NOMO-1 treated with DMSO at 0.1 percent for 48 hours (cell line): ENCODE measurements around the gene RETREG1.
"Not testable (repeated sequence)": the region's sequence is repeated elsewhere in the genome, so short reads cannot be mapped to it uniquely, and the experiment has no call there.

Experiments used
- DNase-seq: peaks from one replicate; lab custom pipeline; 2025; ENCODE audit not compliant: unreplicated experiment; lab: John Stamatoyannopoulos, UW

Gene RETREG1

GRCh38 chr5:16461026-16461425, 155.8 kb downstream of the RETREG1 start:
- no peak for DNase-seq

DNA sequence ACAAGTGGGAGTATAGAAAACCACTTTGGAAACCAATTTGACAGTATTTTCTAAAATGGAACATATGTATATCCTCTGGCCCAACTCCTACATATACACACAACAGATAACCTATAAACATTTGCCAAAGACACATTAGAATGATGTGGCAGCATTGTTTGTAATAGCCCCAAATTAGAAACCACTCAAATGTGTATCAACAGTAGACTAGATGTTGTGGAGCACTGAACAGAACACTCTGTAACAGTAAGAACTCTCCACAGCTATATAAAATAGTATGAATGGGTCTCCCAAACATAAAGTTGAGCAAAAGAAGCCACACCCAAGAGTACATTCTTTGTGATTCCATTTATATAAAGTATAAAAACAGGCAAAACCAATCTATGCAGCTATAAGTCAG, 157.3 kb downstream of the RETREG1 start:
- DNase-seq, result no peak

GRCh38 chr5:16457853-16458252, 158.9 kb downstream of the RETREG1 start:
- no peak for DNase-seq

- no peak for DNase-seq
These were observed 159.3 kb downstream of the RETREG1 start for GRCh38 chr5:16457451-16457850.

DNA sequence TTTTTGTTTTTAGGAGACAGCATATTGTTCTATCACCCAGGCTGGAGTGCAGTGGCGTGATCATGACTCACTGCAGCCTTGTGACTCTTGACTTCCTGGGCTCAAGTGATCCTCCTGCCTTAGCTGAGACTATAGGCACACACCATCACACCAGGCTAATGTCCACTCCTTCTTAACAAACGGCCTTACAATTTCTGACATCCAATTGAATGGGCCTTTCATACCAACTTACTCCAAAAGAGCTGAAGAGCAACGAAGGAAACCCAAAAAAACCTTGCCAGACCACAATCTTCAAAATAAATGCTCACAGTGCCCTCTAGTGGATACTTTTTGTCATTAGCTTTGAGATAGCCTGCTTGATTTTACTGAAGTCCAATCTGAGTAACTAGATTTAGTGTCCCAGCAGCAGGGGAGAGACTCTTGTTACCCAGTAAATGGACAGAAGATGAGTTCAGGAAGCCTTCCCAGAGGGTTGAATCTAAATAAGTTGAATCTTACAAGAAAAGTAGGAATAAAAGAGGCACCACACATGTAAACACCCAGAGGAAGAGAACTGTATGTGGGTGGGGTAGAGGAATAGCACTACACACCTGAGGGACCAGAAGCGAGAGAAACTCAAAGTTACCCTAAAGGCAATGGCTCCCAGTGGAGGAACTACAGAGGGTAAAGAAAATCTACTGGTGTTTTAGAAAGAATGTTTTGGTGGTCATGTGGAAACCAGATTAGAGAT, 160.5 kb downstream of the RETREG1 start:
- DNase-seq, result peak; percentile 83

GRCh38 chr5:16455668-16456067, 161.1 kb downstream of the RETREG1 start:
- DNase-seq, result peak; percentile 81

- DNase-seq, result no peak
These were observed 162.1 kb downstream of the RETREG1 start for GRCh38 chr5:16454686-16455085.

DNA sequence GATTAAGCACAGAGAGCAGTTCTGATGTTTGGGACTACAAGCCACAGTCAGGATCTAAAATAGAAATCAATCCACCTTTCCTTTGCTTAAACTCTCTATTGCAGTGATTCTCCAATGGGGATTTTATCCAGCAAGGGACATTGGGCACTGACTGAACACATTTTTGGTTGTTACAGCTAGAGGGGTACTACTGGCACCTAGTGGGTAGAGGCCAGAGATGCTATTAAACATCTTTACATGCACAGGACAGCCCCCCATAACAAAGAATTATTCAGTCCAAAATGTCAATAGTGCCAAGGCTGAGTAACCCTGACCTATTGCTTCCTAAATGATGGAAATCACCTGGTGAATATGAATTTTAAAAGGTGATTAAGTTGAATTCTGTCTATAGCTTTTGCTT, 163.2 kb downstream of the RETREG1 start:
- DNase-seq, result no peak

GRCh38 chr5:16450163-16450562, 166.6 kb downstream of the RETREG1 start:
- DNase-seq, result no peak

DNA sequence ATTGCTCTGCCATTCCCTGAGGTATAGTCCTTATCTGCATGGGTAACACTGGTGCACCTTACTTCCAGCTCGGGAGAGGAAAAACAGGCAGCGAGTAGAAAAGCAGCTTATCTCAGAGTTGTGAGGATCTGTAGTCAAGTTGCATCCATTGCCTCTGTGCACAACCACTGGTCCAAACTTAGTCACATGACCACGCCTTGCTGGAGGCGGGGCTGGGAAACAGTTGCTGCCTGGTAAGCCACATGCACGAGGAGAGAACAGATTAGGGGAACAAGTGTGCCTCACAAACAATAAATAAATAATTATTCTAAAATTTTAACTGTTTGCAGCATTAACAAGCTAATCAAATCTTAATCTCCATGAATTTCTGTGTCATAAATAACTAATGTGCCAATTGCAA, 169.8 kb downstream of the RETREG1 start:
- DNase-seq, result no peak

DNA sequence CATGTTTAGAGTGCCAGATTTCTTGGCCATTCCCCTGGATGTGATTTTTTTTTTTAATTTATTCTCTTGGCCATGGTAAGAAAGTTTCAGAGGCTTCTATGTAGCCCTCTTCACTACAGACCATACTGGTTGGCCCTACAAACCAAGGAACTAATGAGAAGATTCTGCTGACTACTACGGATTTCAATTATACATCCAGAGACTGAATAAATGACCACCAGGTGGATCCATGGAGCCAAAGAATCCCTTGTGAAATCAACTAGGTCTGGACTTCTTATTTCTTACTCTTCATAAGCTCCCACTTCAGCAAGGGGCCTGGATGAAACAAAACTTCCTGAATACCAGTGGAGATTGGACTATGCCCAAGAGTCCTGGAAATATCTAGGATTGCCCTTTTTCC, 178.8 kb downstream of the RETREG1 start:
- no peak for DNase-seq

DNA sequence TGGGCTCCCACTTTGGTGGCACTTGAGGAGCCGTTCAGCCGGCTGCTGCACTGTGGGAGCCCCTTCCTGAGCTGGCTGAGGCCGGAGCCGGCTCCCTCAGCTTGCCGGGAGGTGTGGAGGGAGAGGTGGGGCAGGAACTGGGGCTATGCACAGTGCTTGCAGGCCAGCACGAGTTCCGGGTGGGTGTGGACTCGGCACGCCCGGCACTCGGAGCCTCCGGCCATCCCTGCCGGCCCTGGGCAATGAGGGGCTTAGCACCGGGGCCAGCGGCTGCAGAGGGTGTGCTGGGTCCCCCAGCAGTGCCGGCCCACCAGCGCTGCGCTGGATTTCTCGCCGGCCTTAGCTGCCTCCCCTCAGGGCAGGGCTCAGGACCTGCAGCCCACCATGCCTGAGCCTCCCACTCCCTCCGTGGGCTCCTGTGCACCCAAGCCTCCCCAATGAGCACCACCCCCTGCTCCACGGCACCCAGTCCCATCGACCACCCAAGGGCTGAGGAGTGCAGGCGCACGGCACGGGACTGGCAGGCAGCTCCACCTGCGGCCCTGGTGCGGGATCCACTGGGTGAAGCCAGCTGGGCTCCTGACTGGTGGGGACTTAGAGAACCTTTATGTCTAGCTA, 180.6 kb downstream of the RETREG1 start:
- DNase-seq, result not testable (repeated sequence)

- DNase-seq, result no peak
These were observed 185.3 kb downstream of the RETREG1 start for GRCh38 chr5:16431490-16431889.

DNA sequence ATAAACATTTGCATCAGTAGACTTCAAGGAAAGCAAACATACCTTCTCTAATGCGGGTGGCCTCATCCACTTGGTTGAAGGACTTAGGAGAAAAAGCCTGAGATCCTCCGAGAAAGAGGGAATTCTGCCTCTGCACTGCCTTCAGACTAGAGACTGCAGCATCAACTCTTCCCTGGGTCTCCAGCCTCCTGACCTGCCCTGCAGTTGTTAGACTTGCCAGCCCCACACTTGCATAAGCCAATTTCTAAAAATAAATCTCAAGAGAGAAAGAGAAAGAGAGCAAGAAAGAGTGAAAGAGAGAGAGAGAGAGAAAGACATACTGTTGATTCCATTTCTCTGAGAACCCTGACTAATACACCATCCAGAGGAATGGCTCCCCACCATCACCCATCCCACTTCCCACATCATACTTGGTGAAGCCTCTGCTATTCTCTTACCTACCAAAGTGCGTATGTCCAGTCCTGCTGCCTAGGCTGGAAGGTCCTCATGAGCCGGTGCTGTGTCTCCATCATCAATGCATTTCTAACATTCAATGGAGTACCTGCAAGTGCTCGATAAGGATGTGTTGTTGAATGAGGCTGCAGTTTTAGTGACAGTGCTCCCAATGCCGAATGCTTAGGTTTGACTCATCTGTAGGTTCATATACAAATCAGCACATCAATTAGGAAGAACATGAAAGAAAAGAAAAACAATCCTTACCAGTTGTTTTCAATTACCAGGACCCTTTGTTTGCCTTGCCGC, 186.3 kb downstream of the RETREG1 start:
- DNase-seq, result no peak

- DNase-seq, result no peak
These were observed 188.4 kb downstream of the RETREG1 start for GRCh38 chr5:16428359-16428758.

DNA sequence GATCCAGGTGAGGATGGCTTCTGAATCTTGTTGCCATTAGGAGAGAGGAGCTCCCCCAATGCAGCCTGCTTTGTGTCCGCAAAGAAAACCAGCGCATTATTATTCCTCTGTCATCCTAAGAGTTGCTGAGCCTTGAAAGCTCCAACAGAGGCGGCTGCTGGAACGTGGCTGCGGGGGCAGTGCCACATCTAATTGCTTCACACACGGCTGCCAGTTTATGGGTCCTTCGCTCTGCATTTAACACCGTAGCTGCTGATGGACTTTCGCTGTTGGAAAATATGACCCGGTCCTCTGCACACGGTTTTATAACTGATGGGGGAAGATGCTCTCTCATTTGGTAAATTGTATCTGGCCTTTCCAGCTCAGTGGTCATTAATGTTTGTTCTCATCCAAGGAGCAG, 189.2 kb downstream of the RETREG1 start:
- no peak for DNase-seq
